ENCODE measurements around the gene TMEM263. TPM values are rescaled to one million over a fixed set of nuclear protein-coding genes. Genes with fewer than 3 reads are reported as not detected.
A peak's percentile ranks its signal among the peaks of the same experiment; 100 is the strongest.

Gene TMEM263
- total and polyA plus RNA-seq, 8 donors = 12.9 to 108 (median 29.9) TPM

GRCh38 chr12:106984588-106985137, 29.0 kb downstream of the TMEM263 start:
- Histone ChIP-seq H3K36me3 (peaks cover 0 to 17% (median 8%) of the 10 kb centered on the region in 4 donors), H3K27ac (no peak overlapping the region), H3K4me1 (peaks cover 34 to 75% (median 55%) of the 10 kb centered on the region in 4 donors), H3K27me3 (no peaks in the 10 kb centered on the region), H3K9me3 (no peaks in the 10 kb centered on the region), H3K4me3 (no peak overlapping the region)
- DNase-seq = no peak
- intact Hi-C loops (cut with DNase I; ENCODE audit: low total_unique reads) = no loop called here
- 66 to 77% (median 70%) methylated on average over 6 of the region's 6 CpGs for WGBS, 5 donors
- TF ChIP-seq POLR2AphosphoS5 (IDR thresholded peaks at IDR 0.05) (no peak), CTCF (IDR thresholded peaks at IDR 0.05) (no peak), EP300 (IDR thresholded peaks at IDR 0.05) (no peak), POLR2A (IDR thresholded peaks at IDR 0.05) (no peak)

- DNase-seq = no peak
- no peaks in the 10 kb centered on the region for H3K27me3 ChIP-seq
- peak overlapping the region in 2 of 5 donors; percentile 95 to 97 for H3K27ac ChIP-seq
- peak in 1 of 3 donors; percentile 25 for TF ChIP-seq POLR2AphosphoS5 (IDR thresholded peaks at IDR 0.05)
- no peak for TF ChIP-seq POLR2A (IDR thresholded peaks at IDR 0.05)
- peaks cover 34 to 76% (median 54%) of the 10 kb centered on the region in 4 donors for H3K4me1 ChIP-seq
- H3K9me3 ChIP-seq = no peaks in the 10 kb centered on the region
- WGBS, 5 donors = 73 to 81% (median 76%) methylated on average over 5 of the region's 5 CpGs
- H3K36me3 ChIP-seq = peaks cover 0 to 17% (median 8%) of the 10 kb centered on the region in 4 donors
- H3K4me3 ChIP-seq = peak overlapping the region in 3 of 4 donors; percentile 63 to 65 (median 63)
- intact Hi-C loops (cut with DNase I; ENCODE audit: low total_unique reads) = no loop called here
These were observed 29.8 kb downstream of the TMEM263 start for GRCh38 chr12:106985479-106985878.

GRCh38 chr12:106986135-106986534, 30.4 kb downstream of the TMEM263 start:
- no peak for TF ChIP-seq POLR2AphosphoS5 (IDR thresholded peaks at IDR 0.05)
- TF ChIP-seq CTCF (IDR thresholded peaks at IDR 0.05) = no peak
- TF ChIP-seq POLR2A (IDR thresholded peaks at IDR 0.05) = no peak
- TF ChIP-seq EP300 (IDR thresholded peaks at IDR 0.05) = no peak
- H3K27ac ChIP-seq = peak overlapping the region; percentile 90 to 97 (median 95)
- H3K4me3 ChIP-seq = peak overlapping the region; percentile 63 to 67 (median 64)
- DNase-seq = no peak
- H3K27me3 ChIP-seq = no peaks in the 10 kb centered on the region
- peaks cover 0 to 17% (median 8%) of the 10 kb centered on the region in 4 donors for H3K36me3 ChIP-seq
- 22 to 30% (median 27%) methylated on average over 4 of the region's 4 CpGs for WGBS, 5 donors
- intact Hi-C loops (cut with DNase I; ENCODE audit: low total_unique reads) = no loop called here
- no peaks in the 10 kb centered on the region for H3K9me3 ChIP-seq
- H3K4me1 ChIP-seq = peaks cover 29 to 70% (median 51%) of the 10 kb centered on the region in 4 donors

- Histone ChIP-seq H3K27ac (peak within 1 kb of the TSS; percentile 90 to 97 (median 95)), H3K4me3 (peak within 1 kb of the TSS; percentile 63 to 67 (median 64)), H3K4me1 (peaks cover 27 to 63% (median 48%) of the 10 kb centered on the region in 4 donors), H3K36me3 (peaks cover 0 to 17% (median 8%) of the 10 kb centered on the region in 4 donors), H3K27me3 (no peaks in the 10 kb centered on the region), H3K9me3 (no peaks in the 10 kb centered on the region)
- TF ChIP-seq CTCF (IDR thresholded peaks at IDR 0.05) = no peak
- TF ChIP-seq POLR2AphosphoS5 (IDR thresholded peaks at IDR 0.05) = peak; percentile 70 to 81 (median 77)
- peak in 2 of 4 donors; percentile 22 to 57 for TF ChIP-seq POLR2A (IDR thresholded peaks at IDR 0.05)
- peak; percentile 93 to 98 for DNase-seq
- intact Hi-C loops (cut with DNase I; ENCODE audit: low total_unique reads) = no loop called here
- 0 to 1% (median 1%) methylated on average over 34 to 50 of the region's 50 CpGs for WGBS, 5 donors
These were observed 31.1 kb downstream of the TMEM263 start, which contains the start of gene MTERF2 for GRCh38 chr12:106986625-106987389. TSS of gene MTERF2 (minus strand) at chr12:106987146. CDS start at chr12:106978714, 8,432 bp downstream.
